Suprapubic skin (tissue), 4 donors: ENCODE results near the gene KCNK17. TPM values are rescaled to one million over a fixed set of nuclear protein-coding genes. Genes with fewer than 3 reads are reported as not detected.
"Not testable (repeated sequence)": the region's sequence is repeated elsewhere in the genome, so short reads cannot be mapped to it uniquely, and the experiment has no call there.

Experiments used
- DNase-seq, 2 donors: peaks; one replicate each; pipeline ENCODE4 v3.0.0-alpha.2; 2019; ENCODE audit warnings: low spot score in 2 of 2
- H3K27ac ChIP-seq: fragments of 200-600 bp; sonication (generic); one replicate; pipeline ENCODE4 v1.5.1; 2019
- H3K27me3 ChIP-seq: fragments of 200-600 bp; sonication (generic); one replicate; pipeline ENCODE4 v1.5.1; 2019
- H3K36me3 ChIP-seq: fragments of 200-600 bp; sonication (generic); one replicate; pipeline ENCODE4 v1.5.1; 2019
- H3K4me1 ChIP-seq: fragments of 200-600 bp; sonication (generic); one replicate; pipeline ENCODE4 v1.5.1; 2019
- H3K4me3 ChIP-seq: fragments of 200-600 bp; sonication (generic); one replicate; pipeline ENCODE4 v1.5.1; 2019; ENCODE audit warnings: mild to moderate bottlenecking
- H3K9me3 ChIP-seq: fragments of 200-600 bp; sonication (generic); one replicate; pipeline ENCODE4 v1.5.1; 2019
- EP300 ChIP-seq: sonication (generic); formaldehyde crosslinking; IDR thresholded peaks from one replicate; pipeline ENCODE4 v1.6.1; 2017; ENCODE audit warnings: antibody characterized with exemption
- POLR2A ChIP-seq, 2 donors: fragments of 450-650 bp; IDR thresholded peaks; one replicate each; pipeline ENCODE4 v1.6.1; 2017; ENCODE audit warnings: antibody characterized with exemption in 2 of 2, mild to moderate bottlenecking in 2 of 2, moderate library complexity in 2 of 2
- POLR2AphosphoS5 ChIP-seq, 3 donors: sonication (generic); formaldehyde crosslinking; IDR thresholded peaks; one replicate each; pipeline ENCODE4 v1.6.1; 2017; ENCODE audit warnings: antibody characterized with exemption in 3 of 3
- WGBS: methylation state at CpG from one replicate; pipeline ENCODE4 v1.1.5; 2018; 5-methylcytosine and 5-hydroxymethylcytosine counted together
- total RNA-seq, 4 donors: library from RNA; depleted of rRNA; stranded (reverse); fragments of >200 nt; gene quantifications; one replicate each; pipeline ENCODE4 v1.1.0, GENCODE V29; 2016
- TF ChIP-seq, protein P1 (sequence below), 2 donors: fragments of 200-600 bp in 1 of 2; fragments of 450-650 bp in 1 of 2; sonication (generic) in 1 of 2; IDR thresholded peaks; one replicate each; pipeline ENCODE4 v1.5.1; 2016 to 2019; ENCODE audit warnings: antibody characterized with exemption in 2 of 2, mild to moderate bottlenecking in 1 of 2, moderate library complexity in 1 of 2

KCNK17 gene
- total RNA-seq, 4 donors from 2014 or later: not detected

DNA sequence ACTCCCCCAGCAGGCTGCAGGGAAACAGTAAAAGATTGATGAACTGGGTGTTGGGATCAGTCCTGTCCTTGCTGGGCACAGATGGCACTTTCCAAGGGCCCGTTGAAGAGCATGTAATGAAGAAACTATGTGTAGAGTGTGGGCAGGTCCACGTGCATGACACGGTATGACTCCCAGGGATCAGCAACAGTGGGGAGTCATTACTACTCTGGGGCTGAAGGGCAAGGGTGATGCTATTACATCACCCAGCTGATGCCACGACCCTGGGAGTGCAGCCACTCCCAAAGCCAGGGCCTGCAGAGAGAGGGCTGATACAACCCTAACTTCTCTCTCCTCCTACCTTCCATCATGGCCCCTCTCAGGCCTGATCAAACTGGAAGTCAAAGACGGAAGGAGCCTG is 20.1 kb downstream of the KCNK17 start:
- Histone ChIP-seq H3K27me3 (no peaks in the 10 kb centered on the region), H3K4me3 (no peak overlapping the region), H3K27ac (no peak overlapping the region), H3K9me3 (no peaks in the 10 kb centered on the region), H3K4me1 (no peaks in the 10 kb centered on the region), H3K36me3 (no peaks in the 10 kb centered on the region)
- no peak for DNase-seq
- TF ChIP-seq, protein P1, sequence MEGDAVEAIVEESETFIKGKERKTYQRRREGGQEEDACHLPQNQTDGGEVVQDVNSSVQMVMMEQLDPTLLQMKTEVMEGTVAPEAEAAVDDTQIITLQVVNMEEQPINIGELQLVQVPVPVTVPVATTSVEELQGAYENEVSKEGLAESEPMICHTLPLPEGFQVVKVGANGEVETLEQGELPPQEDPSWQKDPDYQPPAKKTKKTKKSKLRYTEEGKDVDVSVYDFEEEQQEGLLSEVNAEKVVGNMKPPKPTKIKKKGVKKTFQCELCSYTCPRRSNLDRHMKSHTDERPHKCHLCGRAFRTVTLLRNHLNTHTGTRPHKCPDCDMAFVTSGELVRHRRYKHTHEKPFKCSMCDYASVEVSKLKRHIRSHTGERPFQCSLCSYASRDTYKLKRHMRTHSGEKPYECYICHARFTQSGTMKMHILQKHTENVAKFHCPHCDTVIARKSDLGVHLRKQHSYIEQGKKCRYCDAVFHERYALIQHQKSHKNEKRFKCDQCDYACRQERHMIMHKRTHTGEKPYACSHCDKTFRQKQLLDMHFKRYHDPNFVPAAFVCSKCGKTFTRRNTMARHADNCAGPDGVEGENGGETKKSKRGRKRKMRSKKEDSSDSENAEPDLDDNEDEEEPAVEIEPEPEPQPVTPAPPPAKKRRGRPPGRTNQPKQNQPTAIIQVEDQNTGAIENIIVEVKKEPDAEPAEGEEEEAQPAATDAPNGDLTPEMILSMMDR (IDR thresholded peaks at IDR 0.05): no peak
- TF ChIP-seq EP300 (no peak), POLR2A (IDR thresholded peaks at IDR 0.05) (no peak), POLR2AphosphoS5 (IDR thresholded peaks at IDR 0.05) (no peak)
- WGBS: 62% methylated on average over 5 of the region's 5 CpGs

DNA sequence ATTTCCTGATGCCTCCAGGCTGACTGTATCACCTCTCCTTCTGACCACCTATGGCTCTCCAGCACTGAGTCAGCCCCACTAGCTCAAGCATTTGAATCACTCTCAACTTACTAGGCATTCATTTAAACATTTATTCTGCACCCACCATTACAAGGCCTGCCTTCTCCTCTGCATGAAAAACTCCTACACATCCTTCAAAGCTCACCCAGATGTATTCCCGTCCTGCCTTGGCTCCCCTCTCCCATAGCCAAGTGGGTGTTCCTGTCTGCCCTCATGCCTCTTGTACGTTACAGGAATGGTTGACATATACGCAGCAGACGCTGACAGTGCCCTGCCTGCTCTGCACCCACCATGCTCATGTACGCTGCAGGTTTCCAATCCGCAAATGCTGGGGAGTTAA is 21.6 kb downstream of the KCNK17 start:
- no peak overlapping the region for H3K27ac ChIP-seq
- H3K4me1 ChIP-seq: no peaks in the 10 kb centered on the region
- H3K27me3 ChIP-seq: no peaks in the 10 kb centered on the region
- no peak overlapping the region for H3K4me3 ChIP-seq
- WGBS: 92% methylated on average over 6 of the region's 6 CpGs
- H3K36me3 ChIP-seq: no peaks in the 10 kb centered on the region
- TF ChIP-seq POLR2AphosphoS5 (IDR thresholded peaks at IDR 0.05): no peak
- no peak for TF ChIP-seq EP300
- TF ChIP-seq, protein P1 (IDR thresholded peaks at IDR 0.05): no peak
- TF ChIP-seq POLR2A (IDR thresholded peaks at IDR 0.05): no peak
- no peak for DNase-seq
- H3K9me3 ChIP-seq: no peaks in the 10 kb centered on the region

DNA sequence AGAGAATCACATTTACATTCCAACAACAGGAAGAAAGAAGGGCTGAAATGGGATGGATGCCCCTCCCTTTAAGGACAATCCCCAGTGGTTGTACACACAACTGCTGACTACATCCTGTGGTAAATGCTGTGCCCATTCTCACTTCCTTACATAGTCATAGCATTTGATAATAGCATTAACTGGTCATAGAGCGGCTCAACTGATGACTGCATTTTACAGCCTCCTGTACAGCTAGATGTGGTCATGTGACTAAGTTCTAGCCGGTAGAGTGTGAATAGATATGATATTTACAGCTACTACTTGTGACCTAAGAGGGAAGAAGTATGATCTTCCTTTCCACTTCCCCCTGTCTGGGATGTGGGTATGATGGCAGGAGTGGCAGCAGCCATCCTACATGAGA is 24.7 kb downstream of the KCNK17 start:
- Histone ChIP-seq H3K9me3 (no peaks in the 10 kb centered on the region), H3K36me3 (no peaks in the 10 kb centered on the region), H3K27ac (no peak overlapping the region), H3K4me1 (no peaks in the 10 kb centered on the region), H3K27me3 (peaks cover 5% of the 10 kb centered on the region), H3K4me3 (no peak overlapping the region)
- no peak for TF ChIP-seq POLR2AphosphoS5 (IDR thresholded peaks at IDR 0.05)
- no peak for TF ChIP-seq POLR2A (IDR thresholded peaks at IDR 0.05)
- no peak for TF ChIP-seq EP300
- TF ChIP-seq, protein P1 (IDR thresholded peaks at IDR 0.05): no peak
- DNase-seq: no peak
- 65% methylated on average over 2 of the region's 2 CpGs for WGBS

DNA sequence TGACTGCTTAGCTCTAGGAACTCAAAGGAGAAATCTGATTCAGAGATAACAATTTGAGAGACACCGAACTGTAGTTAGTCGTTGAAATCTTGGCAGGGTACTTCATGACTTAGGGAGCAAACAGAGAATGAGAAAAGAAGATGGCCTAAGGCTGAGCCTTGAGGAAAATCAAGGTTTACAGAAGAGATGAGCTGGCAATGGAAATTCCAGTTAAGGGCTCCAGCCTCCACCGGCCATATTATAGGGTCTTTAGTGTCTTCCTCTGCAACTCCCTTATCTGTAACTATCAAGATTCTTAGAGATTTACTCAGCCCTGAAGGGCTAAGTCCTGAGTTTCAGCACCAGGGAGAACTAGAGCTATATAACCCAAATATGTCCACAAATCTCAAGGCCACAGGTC is 26.6 kb downstream of the KCNK17 start:
- Histone ChIP-seq H3K4me3 (no peak overlapping the region), H3K9me3 (no peaks in the 10 kb centered on the region), H3K27ac (no peak overlapping the region), H3K4me1 (no peaks in the 10 kb centered on the region), H3K36me3 (no peaks in the 10 kb centered on the region), H3K27me3 (peaks cover 5% of the 10 kb centered on the region)
- TF ChIP-seq POLR2A (IDR thresholded peaks at IDR 0.05) (no peak), EP300 (no peak), POLR2AphosphoS5 (IDR thresholded peaks at IDR 0.05) (no peak)
- TF ChIP-seq, protein P1 (IDR thresholded peaks at IDR 0.05): no peak
- 65% methylated on average over 3 of the region's 3 CpGs for WGBS
- no peak for DNase-seq

DNA sequence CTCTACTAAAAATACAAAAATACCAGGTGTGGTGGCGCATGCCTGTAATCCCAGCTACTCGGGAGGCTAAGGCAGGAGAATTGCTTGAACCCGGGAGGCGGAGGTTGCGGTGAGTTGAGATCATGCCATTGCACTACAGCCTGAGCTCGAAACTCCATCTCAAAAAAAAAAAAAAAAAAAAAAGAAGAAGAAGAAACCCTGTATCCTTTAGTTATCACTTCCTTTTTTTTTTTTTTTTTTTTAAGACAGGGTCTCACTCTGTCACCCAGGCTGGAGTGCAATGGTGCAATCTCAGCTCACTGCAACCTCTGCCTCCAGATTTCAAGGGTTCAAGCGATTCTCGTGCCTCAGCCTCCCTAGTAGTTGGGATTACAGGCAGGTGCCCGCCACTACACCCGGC is 27.6 kb downstream of the KCNK17 start:
- H3K27me3 ChIP-seq, H3K4me3 ChIP-seq, H3K27ac ChIP-seq, H3K9me3 ChIP-seq, DNase-seq, H3K4me1 ChIP-seq, H3K36me3 ChIP-seq: not testable (repeated sequence)
- 79% methylated on average over 10 of the region's 10 CpGs for WGBS

DNA sequence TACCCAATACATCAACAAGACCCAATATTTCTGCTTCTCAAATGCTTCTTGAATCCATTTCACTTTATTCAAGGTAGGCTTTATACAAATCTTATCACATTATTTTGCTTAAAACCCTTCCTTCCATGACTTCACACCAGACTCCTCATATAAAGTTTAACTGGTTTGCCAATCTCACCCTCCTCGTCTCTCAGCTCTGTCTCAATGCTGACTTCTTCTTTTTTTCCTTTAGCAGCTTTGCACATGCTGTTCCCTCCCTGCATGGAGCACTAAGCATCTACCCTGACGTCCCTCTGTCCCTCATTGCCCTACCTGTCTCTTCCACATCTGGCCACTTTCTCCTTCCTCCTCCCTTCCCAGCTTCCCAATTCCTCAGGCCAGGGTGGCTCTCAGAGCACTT is 31.4 kb downstream of the KCNK17 start:
- no peak for TF ChIP-seq POLR2A (IDR thresholded peaks at IDR 0.05)
- TF ChIP-seq POLR2AphosphoS5 (IDR thresholded peaks at IDR 0.05): no peak
- TF ChIP-seq EP300: no peak
- TF ChIP-seq, protein P1 (IDR thresholded peaks at IDR 0.05): no peak
- no peak for DNase-seq
- 69% methylated on average over 2 of the region's 2 CpGs for WGBS

More for the DNA sequence above, 31.4 kb downstream of the KCNK17 start:
- Histone ChIP-seq H3K27me3 (peaks cover 5% of the 10 kb centered on the region), H3K9me3 (no peaks in the 10 kb centered on the region), H3K27ac (no peak overlapping the region), H3K4me1 (peaks cover 7% of the 10 kb centered on the region), H3K4me3 (no peak overlapping the region), H3K36me3 (no peaks in the 10 kb centered on the region)
